Measurements from ENCODE around the gene DENND4A.
"Not testable (repeated sequence)": the region's sequence is repeated elsewhere in the genome, so short reads cannot be mapped to it uniquely, and the experiment has no call there.

Gene DENND4A

GRCh38 chr15:65818927-65819562 lies 27.0 kb upstream of the DENND4A start:
- DNase-seq = no peak

- DNase-seq = no peak
Measured at GRCh38 chr15:65816441-65816840, 24.3 kb upstream of the DENND4A start.

GRCh38 chr15:65816008-65816407 lies 23.9 kb upstream of the DENND4A start:
- not testable (repeated sequence) for DNase-seq

GRCh38 chr15:65814271-65814670 lies 22.2 kb upstream of the DENND4A start:
- not testable (repeated sequence) for DNase-seq

- no peak for DNase-seq
Measured at GRCh38 chr15:65812916-65813315, 20.8 kb upstream of the DENND4A start.

GRCh38 chr15:65812467-65812866 lies 20.4 kb upstream of the DENND4A start:
- DNase-seq = no peak

- DNase-seq = no peak
Measured at GRCh38 chr15:65811835-65812234, 19.7 kb upstream of the DENND4A start.

- DNase-seq = not testable (repeated sequence)
Measured at GRCh38 chr15:65811011-65811733, 19.1 kb upstream of the DENND4A start.

- no peak for DNase-seq
Measured at GRCh38 chr15:65806397-65806796, 14.3 kb upstream of the DENND4A start.

- DNase-seq = no peak
Measured at GRCh38 chr15:65805019-65805745, 13.1 kb upstream of the DENND4A start.

- DNase-seq = no peak
Measured at GRCh38 chr15:65804252-65804931, 12.3 kb upstream of the DENND4A start.

GRCh38 chr15:65801229-65801805 lies 9.2 kb upstream of the DENND4A start:
- no peak for DNase-seq

GRCh38 chr15:65796610-65797078 lies 4.6 kb upstream of the DENND4A start:
- DNase-seq = no peak

- no peak for DNase-seq
Measured at GRCh38 chr15:65795663-65796216, 3.6 kb upstream of the DENND4A start.

- DNase-seq = no peak
Measured at GRCh38 chr15:65793818-65794104, 1.7 kb upstream of the DENND4A start.

- DNase-seq = no peak
Measured at GRCh38 chr15:65792988-65793817, 1.1 kb upstream of the DENND4A start.

- DNase-seq = peak; percentile 40
Measured at GRCh38 chr15:65791335-65792137, 557 bp downstream of the DENND4A start.

- peak; percentile 19 for DNase-seq
Measured at GRCh38 chr15:65790694-65791334, 1.3 kb downstream of the DENND4A start.

- no peak for DNase-seq
Measured at GRCh38 chr15:65789759-65790425, 2.2 kb downstream of the DENND4A start.

GRCh38 chr15:65789105-65789504 lies 3.0 kb downstream of the DENND4A start:
- no peak for DNase-seq
